ENCODE data around the gene PTPRG. TPM values are rescaled to one million over a fixed set of nuclear protein-coding genes. Genes with fewer than 3 reads are reported as not detected.

The PTPRG gene
- total and polyA plus RNA-seq, 10 of the 15 experiments (the other 5 are each of a cell fraction or from before 2014, with no cell fraction given), result 0.29 to 20.7 (median 1.4) TPM

DNA sequence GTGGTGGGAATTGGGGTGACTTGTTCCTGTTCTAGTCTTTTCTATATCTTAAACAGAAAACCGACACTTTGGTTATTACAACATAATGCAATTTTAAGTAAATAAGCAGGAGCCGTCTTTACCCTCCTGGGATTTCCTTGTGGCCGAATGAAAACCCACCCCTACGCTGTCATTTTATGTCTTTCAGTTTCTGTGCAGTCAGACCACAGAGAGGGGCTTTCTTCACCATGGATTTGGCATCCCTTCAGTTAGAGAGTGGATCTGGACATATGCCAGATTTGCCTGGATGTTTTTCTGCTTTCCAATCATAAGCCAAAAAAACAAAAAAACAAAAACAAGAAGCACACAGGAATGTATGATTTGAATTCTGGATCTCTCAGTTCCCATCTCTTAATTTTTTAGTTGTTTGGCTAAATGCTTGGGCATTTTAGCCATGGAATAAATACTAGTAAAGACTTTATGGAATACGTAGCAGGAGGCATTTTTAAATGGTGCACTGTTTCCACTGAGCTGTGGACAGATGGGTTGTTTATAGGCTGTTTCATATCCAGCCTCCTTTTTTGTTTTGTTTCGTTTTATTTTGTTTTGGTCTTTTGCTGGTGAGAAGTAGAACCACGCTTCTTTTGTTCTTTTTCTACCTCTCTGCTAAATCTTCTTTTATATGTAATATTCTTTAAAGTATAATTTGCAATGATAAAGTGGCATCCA, 539.1 kb downstream of the PTPRG start:
- Histone ChIP-seq H3K79me2 (ENCODE audit: control insufficient read depth, insufficient read depth, low read length) (no peaks in the 10 kb centered on the region), H3K27ac (ENCODE audit: control insufficient read depth, insufficient read depth) (no peak overlapping the region), H3K4me1 (ENCODE audit: control insufficient read depth, insufficient read depth, low read length) (no peaks in the 10 kb centered on the region), H3K36me3 (ENCODE audit: control insufficient read depth in 2 of 2, insufficient read depth in 2 of 2, low read length in 1 of 2) (no peaks in the 10 kb centered on the region), H2AFZ (ENCODE audit: control insufficient read depth, low read depth, low read length) (no peak overlapping the region), H4K20me1 (ENCODE audit: control insufficient read depth, insufficient read depth) (no peaks in the 10 kb centered on the region), H3K4me3 (no peak overlapping the region), H3K4me2 (ENCODE audit: control insufficient read depth, insufficient read depth) (no peak overlapping the region), H3K9me3 (replicated peaks; ENCODE audit: control insufficient read depth, insufficient read depth, low read length) (no peaks in the 10 kb centered on the region), H3K9ac (ENCODE audit: control insufficient read depth, insufficient read depth, low read length) (no peak overlapping the region), H3K27me3 (replicated peaks in 1 of 2; ENCODE audit: control insufficient read depth in 2 of 2, insufficient read depth in 2 of 2, low read length in 1 of 2) (no peaks in the 10 kb centered on the region)
- ChIA-PET SMC1A (ENCODE audit: uncharacterized antibody, unreplicated experiment) (interaction anchor here (0.5 to 1.4 kb wide), 5 partner anchors 13 to 87 kb away, joined by 3 to 4 read pairs (median 3); no protein-coding TSS in a partner anchor), CTCF (interaction anchor here (1.0 kb wide), 1 partner anchor 50 kb away, joined by 3 read pairs; no protein-coding TSS in a partner anchor), RAD21 (ENCODE audit: unreplicated experiment) (interaction anchor here (0.6 to 1.0 kb wide), 4 partner anchors 16 to 748 kb away, joined by 3 to 5 read pairs (median 3); no protein-coding TSS in a partner anchor), POLR2A (no interaction called here)
- in situ Hi-C loops (cut with MboI), result no loop called here
- BruUV-seq (replicated peaks), result no TSS peak
- 8% methylated on average over 7 of the region's 7 CpGs for WGBS (ENCODE audit: insufficient coverage, insufficient replicate concordance, low lambda C conversion rate, missing lambda C conversion rate)
- intact Hi-C loops (cut with micrococcal nuclease; ENCODE audit: unreplicated experiment), result no loop called here
- no peak for DNase-seq (ENCODE audit: low read depth, low spot score)
- ATAC-seq, result peak; percentile 78
- no peak for FAIRE-seq
- TF ChIP-seq ETV6 (conservative IDR thresholded peaks at IDR 0.05 in 1 of 2, IDR thresholded peaks at IDR 0.05 in 1 of 2; ENCODE audit: borderline replicate concordance in 1 of 2, low read depth in 1 of 2), result no peak
- TF ChIP-seq, protein P1, sequence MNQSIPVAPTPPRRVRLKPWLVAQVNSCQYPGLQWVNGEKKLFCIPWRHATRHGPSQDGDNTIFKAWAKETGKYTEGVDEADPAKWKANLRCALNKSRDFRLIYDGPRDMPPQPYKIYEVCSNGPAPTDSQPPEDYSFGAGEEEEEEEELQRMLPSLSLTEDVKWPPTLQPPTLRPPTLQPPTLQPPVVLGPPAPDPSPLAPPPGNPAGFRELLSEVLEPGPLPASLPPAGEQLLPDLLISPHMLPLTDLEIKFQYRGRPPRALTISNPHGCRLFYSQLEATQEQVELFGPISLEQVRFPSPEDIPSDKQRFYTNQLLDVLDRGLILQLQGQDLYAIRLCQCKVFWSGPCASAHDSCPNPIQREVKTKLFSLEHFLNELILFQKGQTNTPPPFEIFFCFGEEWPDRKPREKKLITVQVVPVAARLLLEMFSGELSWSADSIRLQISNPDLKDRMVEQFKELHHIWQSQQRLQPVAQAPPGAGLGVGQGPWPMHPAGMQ (IDR thresholded peaks at IDR 0.05; ENCODE audit: borderline replicate concordance), result no peak
- TF ChIP-seq JUND (IDR thresholded peaks at IDR 0.05; ENCODE audit: low read depth, low read length), result no peak
- TF ChIP-seq NFIC (IDR thresholded peaks at IDR 0.05; ENCODE audit: low read depth, low read length), result no peak
- no peak for TF ChIP-seq SPI1 (IDR thresholded peaks at IDR 0.05; ENCODE audit: borderline replicate concordance, insufficient read depth, low read depth, low read length)
- TF ChIP-seq, protein P2, sequence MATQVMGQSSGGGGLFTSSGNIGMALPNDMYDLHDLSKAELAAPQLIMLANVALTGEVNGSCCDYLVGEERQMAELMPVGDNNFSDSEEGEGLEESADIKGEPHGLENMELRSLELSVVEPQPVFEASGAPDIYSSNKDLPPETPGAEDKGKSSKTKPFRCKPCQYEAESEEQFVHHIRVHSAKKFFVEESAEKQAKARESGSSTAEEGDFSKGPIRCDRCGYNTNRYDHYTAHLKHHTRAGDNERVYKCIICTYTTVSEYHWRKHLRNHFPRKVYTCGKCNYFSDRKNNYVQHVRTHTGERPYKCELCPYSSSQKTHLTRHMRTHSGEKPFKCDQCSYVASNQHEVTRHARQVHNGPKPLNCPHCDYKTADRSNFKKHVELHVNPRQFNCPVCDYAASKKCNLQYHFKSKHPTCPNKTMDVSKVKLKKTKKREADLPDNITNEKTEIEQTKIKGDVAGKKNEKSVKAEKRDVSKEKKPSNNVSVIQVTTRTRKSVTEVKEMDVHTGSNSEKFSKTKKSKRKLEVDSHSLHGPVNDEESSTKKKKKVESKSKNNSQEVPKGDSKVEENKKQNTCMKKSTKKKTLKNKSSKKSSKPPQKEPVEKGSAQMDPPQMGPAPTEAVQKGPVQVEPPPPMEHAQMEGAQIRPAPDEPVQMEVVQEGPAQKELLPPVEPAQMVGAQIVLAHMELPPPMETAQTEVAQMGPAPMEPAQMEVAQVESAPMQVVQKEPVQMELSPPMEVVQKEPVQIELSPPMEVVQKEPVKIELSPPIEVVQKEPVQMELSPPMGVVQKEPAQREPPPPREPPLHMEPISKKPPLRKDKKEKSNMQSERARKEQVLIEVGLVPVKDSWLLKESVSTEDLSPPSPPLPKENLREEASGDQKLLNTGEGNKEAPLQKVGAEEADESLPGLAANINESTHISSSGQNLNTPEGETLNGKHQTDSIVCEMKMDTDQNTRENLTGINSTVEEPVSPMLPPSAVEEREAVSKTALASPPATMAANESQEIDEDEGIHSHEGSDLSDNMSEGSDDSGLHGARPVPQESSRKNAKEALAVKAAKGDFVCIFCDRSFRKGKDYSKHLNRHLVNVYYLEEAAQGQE (IDR thresholded peaks at IDR 0.05; ENCODE audit: low read depth, low read length), result no peak
- TF ChIP-seq ZNF217 (IDR thresholded peaks at IDR 0.05), result no peak
- no peak for TF ChIP-seq TAF1 (IDR thresholded peaks at IDR 0.05; ENCODE audit: borderline replicate concordance, low read depth, low read length)
- no peak for TF ChIP-seq CEBPB (IDR thresholded peaks at IDR 0.05; ENCODE audit: borderline replicate concordance in 1 of 2, low read depth in 2 of 2, low read length in 2 of 2)
- peak; percentile 27 for TF ChIP-seq SKIL (IDR thresholded peaks at IDR 0.05; ENCODE audit: low read depth, poor library complexity, severe bottlenecking)
- peak; percentile 79 for TF ChIP-seq MEF2B (IDR thresholded peaks at IDR 0.05; ENCODE audit: partially characterized antibody, poor library complexity, severe bottlenecking)
- no peak for TF ChIP-seq JUNB (IDR thresholded peaks at IDR 0.05)
- TF ChIP-seq ATF7 (IDR thresholded peaks at IDR 0.05; ENCODE audit: low read depth), result 0 out of 2 replicates have a peak, but pooled peaks have one; percentile 30
- TF ChIP-seq IKZF2 (IDR thresholded peaks at IDR 0.05), result peak; percentile 77 to 81; a peak in 3 of 4 replicates
- TF ChIP-seq ZSCAN29 (IDR thresholded peaks at IDR 0.05), result no peak
- no peak for TF ChIP-seq YY1 (IDR thresholded peaks at IDR 0.05; ENCODE audit: low read depth, low read length)
- no peak for TF ChIP-seq YBX1 (IDR thresholded peaks at IDR 0.05)
